OCI-LY3 (cell line): ENCODE measurements around the gene NUDT1.

Source experiments
- CTCF ChIP-seq: fragments of 200-600, 300-600 bp; sonication (generic); IDR thresholded peaks from 2 replicates; pipeline ENCODE4 v1.5.1; 2014; ENCODE audit warnings: antibody characterized with exemption, low read length, low read depth
- EZH2phosphoT487 ChIP-seq: fragments of 200-600 bp; shearing (Covaris generic); IDR thresholded peaks from 2 replicates; pipeline ENCODE4 v1.6.1; 2018; ENCODE audit warnings: antibody characterized with exemption, mixed run types, low read depth

GRCh38 chr7:2247141-2247995 lies 5.3 kb downstream of the NUDT1 start:
- TF ChIP-seq CTCF (peak; percentile 55), EZH2phosphoT487 (no peak)
